HG03439 (cell line): ENCODE data around the gene PLVAP.

ENCODE experiments used
- ATAC-seq: cut with Tn5 transposase; IDR thresholded peaks from one replicate; pipeline ENCODE4 v1.9.1; 2021; ENCODE audit warnings: mild to moderate bottlenecking, moderate library complexity; ENCODE audit not compliant: unreplicated experiment

Gene PLVAP

GRCh38 chr19:17359905-17360800 lies 17.0 kb downstream of the PLVAP start:
- no peak for ATAC-seq

- no peak for ATAC-seq
Measured at GRCh38 chr19:17358395-17358794, 18.7 kb downstream of the PLVAP start.

GRCh38 chr19:17357724-17358123 lies 19.4 kb downstream of the PLVAP start:
- no peak for ATAC-seq

GRCh38 chr19:17357078-17357666 lies 20.0 kb downstream of the PLVAP start:
- ATAC-seq: no peak

- no peak for ATAC-seq
Measured at GRCh38 chr19:17353386-17353785, 23.8 kb downstream of the PLVAP start.

GRCh38 chr19:17352608-17353280 lies 24.4 kb downstream of the PLVAP start:
- ATAC-seq: no peak

GRCh38 chr19:17351815-17352435 lies 25.2 kb downstream of the PLVAP start:
- no peak for ATAC-seq

- ATAC-seq: no peak
Measured at GRCh38 chr19:17348700-17349099, 28.4 kb downstream of the PLVAP start.

GRCh38 chr19:17347877-17348276 lies 29.3 kb downstream of the PLVAP start:
- no peak for ATAC-seq

- ATAC-seq: no peak
Measured at GRCh38 chr19:17347361-17347760, 29.8 kb downstream of the PLVAP start.

- ATAC-seq: no peak
Measured at GRCh38 chr19:17346109-17346671, 31.0 kb downstream of the PLVAP start.

- no peak for ATAC-seq
Measured at GRCh38 chr19:17341845-17342244, 35.3 kb downstream of the PLVAP start.

GRCh38 chr19:17341386-17341785 lies 35.8 kb downstream of the PLVAP start:
- ATAC-seq: no peak

GRCh38 chr19:17340871-17341357 lies 36.2 kb downstream of the PLVAP start:
- ATAC-seq: no peak

GRCh38 chr19:17340302-17340870 lies 36.8 kb downstream of the PLVAP start:
- ATAC-seq: no peak

GRCh38 chr19:17339088-17339741 lies 37.9 kb downstream of the PLVAP start:
- ATAC-seq: no peak

- no peak for ATAC-seq
Measured at GRCh38 chr19:17338433-17339078, 38.6 kb downstream of the PLVAP start.

GRCh38 chr19:17337675-17338432 lies 39.3 kb downstream of the PLVAP start:
- no peak for ATAC-seq
